Neural cell (in vitro differentiated cells): ENCODE data around the gene SLC44A4. TPM values are rescaled to one million over a fixed set of nuclear protein-coding genes. Genes with fewer than 3 reads are reported as not detected.

Source experiments
- H2AFZ ChIP-seq: fragments of 200-600, 300-800 bp; sonication (generic), shearing (Covaris generic); 2 replicates; pipeline ENCODE4 v1.6.0; 2014; ENCODE audit warnings: low read depth, mild to moderate bottlenecking, antibody characterized with exemption, low read length, moderate library complexity
- H3F3A ChIP-seq: fragments of 200-600 bp; shearing (Covaris generic); 2 replicates; pipeline ENCODE4 v1.6.1; 2016; ENCODE audit warnings: mild to moderate bottlenecking, moderate library complexity, mixed read lengths, antibody characterized with exemption, low read length; ENCODE audit not compliant: insufficient read depth, poor library complexity, severe bottlenecking
- H3K27ac ChIP-seq: fragments of 200-600, 300-800 bp; sonication (generic), shearing (Covaris generic); 2 replicates; pipeline ENCODE4 v1.5.1; 2014; ENCODE audit warnings: mild to moderate bottlenecking, low read length, moderate library complexity
- H3K27me3 ChIP-seq: fragments of 300-800, 200-600 bp; sonication (generic), shearing (Covaris generic); 2 replicates; pipeline ENCODE4 v1.6.0; 2014; ENCODE audit warnings: mild to moderate bottlenecking, low read depth, low read length, moderate library complexity; ENCODE audit not compliant: insufficient read depth
- H3K36me3 ChIP-seq: fragments of 300-800, 200-600 bp; sonication (generic), shearing (Covaris generic); 2 replicates; pipeline ENCODE4 v1.5.1; 2014; ENCODE audit warnings: mild to moderate bottlenecking, antibody characterized with exemption, low read length, moderate library complexity; ENCODE audit not compliant: insufficient read depth
- H3K4me2 ChIP-seq: fragments of 300-800, 200-600 bp; sonication (generic), shearing (Covaris generic); 2 replicates; pipeline ENCODE4 v1.6.0; 2014; ENCODE audit warnings: mild to moderate bottlenecking, low read length
- H3K4me3 ChIP-seq: fragments of 300-800, 200-600 bp; sonication (generic), shearing (Covaris generic); 2 replicates; pipeline ENCODE4 v1.5.1; 2014; ENCODE audit warnings: mild to moderate bottlenecking, low read length, moderate library complexity
- H3K79me2 ChIP-seq: fragments of 200-600 bp; shearing (Covaris generic); replicated peaks from 2 replicates; pipeline ENCODE4 v1.6.0; 2014; ENCODE audit warnings: mild to moderate bottlenecking, low read length, moderate library complexity; ENCODE audit not compliant: insufficient read depth
- H3K9ac ChIP-seq: fragments of 300-800, 200-600 bp; sonication (generic), shearing (Covaris generic); 2 replicates; pipeline ENCODE4 v1.6.1; 2016; ENCODE audit warnings: mild to moderate bottlenecking, low read length, mixed read lengths
- H3K9me2 ChIP-seq: fragments of 200-600 bp; shearing (Covaris generic); 2 replicates; pipeline ENCODE4 v1.6.1; 2016; ENCODE audit warnings: mild to moderate bottlenecking, low read length, mixed read lengths; ENCODE audit not compliant: insufficient read depth
- H3K9me3 ChIP-seq: fragments of 200-600, 300-800 bp; sonication (generic), shearing (Covaris generic); 2 replicates; pipeline ENCODE4 v1.6.1; 2016; ENCODE audit warnings: mild to moderate bottlenecking, mixed run types, low read length, moderate library complexity, mixed read lengths
- H4K20me1 ChIP-seq: fragments of 200-600 bp; shearing (Covaris generic); 2 replicates; pipeline ENCODE4 v1.6.1; 2016; ENCODE audit warnings: mild to moderate bottlenecking, mixed run types; ENCODE audit not compliant: insufficient read depth
- EP300 ChIP-seq: fragments of 450-650 bp; conservative IDR thresholded peaks from 2 replicates; pipeline ENCODE4 v1.6.1; 2014; ENCODE audit warnings: antibody characterized with exemption, mild to moderate bottlenecking, moderate library complexity; ENCODE audit not compliant: poor library complexity, severe bottlenecking
- EZH2 ChIP-seq: fragments of 200-600, 300-800 bp; shearing (Covaris generic), sonication (generic); IDR thresholded peaks from 2 replicates; pipeline ENCODE4 v1.6.1; 2014; ENCODE audit warnings: antibody characterized with exemption, low read length, borderline replicate concordance, mild to moderate bottlenecking; ENCODE audit not compliant: insufficient read depth, poor library complexity, severe bottlenecking
- MXI1 ChIP-seq: fragments of 450-650 bp; conservative IDR thresholded peaks from 2 replicates; pipeline ENCODE4 v1.6.1; 2014; ENCODE audit warnings: antibody characterized with exemption, mild to moderate bottlenecking; ENCODE audit not compliant: poor library complexity, severe bottlenecking
- POLR2AphosphoS5 ChIP-seq: IDR thresholded peaks from 2 replicates; pipeline ENCODE4 v1.6.1; 2012
- RAD21 ChIP-seq: fragments of 450-650 bp; conservative IDR thresholded peaks from 2 replicates; pipeline ENCODE4 v1.6.1; 2014; ENCODE audit warnings: antibody characterized with exemption, mild to moderate bottlenecking, moderate library complexity
- REST ChIP-seq: IDR thresholded peaks from 2 replicates; pipeline ENCODE4 v1.6.1; 2012; ENCODE audit warnings: borderline replicate concordance
- SMC3 ChIP-seq: fragments of 450-650 bp; conservative IDR thresholded peaks from 2 replicates; pipeline ENCODE4 v1.6.1; 2014; ENCODE audit warnings: antibody characterized with exemption, mild to moderate bottlenecking, moderate library complexity; ENCODE audit not compliant: poor library complexity
- TAF1 ChIP-seq: IDR thresholded peaks from 2 replicates; pipeline ENCODE4 v1.6.1; 2012; ENCODE audit warnings: low read depth
- polyA plus RNA-seq: library from polyadenylated mRNA; depleted of rRNA; stranded (reverse); fragments of >200 nt; gene quantifications from 2 replicates; pipeline ENCODE4 v1.2.3, GENCODE V29; 2014
- TF ChIP-seq, protein P1 (sequence below): fragments of 450-650 bp; IDR thresholded peaks from 2 replicates; pipeline ENCODE4 v1.5.1; 2014; ENCODE audit warnings: antibody characterized with exemption, mild to moderate bottlenecking, moderate library complexity; ENCODE audit not compliant: poor library complexity, severe bottlenecking

The SLC44A4 gene
- polyA plus RNA-seq, 1 donor from 2014 or later: 0.09 TPM

DNA sequence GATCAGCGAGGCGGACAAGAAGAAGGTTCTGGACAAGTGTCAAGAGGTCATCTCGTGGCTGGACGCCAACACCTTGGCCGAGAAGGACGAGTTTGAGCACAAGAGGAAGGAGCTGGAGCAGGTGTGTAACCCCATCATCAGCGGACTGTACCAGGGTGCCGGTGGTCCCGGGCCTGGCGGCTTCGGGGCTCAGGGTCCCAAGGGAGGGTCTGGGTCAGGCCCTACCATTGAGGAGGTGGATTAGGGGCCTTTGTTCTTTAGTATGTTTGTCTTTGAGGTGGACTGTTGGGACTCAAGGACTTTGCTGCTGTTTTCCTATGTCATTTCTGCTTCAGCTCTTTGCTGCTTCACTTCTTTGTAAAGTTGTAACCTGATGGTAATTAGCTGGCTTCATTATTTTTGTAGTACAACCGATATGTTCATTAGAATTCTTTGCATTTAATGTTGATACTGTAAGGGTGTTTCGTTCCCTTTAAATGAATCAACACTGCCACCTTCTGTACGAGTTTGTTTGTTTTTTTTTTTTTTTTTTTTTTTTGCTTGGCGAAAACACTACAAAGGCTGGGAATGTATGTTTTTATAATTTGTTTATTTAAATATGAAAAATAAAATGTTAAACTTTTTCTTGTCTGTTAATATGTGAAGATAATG is 49.0 kb downstream of the SLC44A4 start:
- H3K79me2 ChIP-seq: peaks cover 26% of the 10 kb centered on the region
- peak overlapping the region; percentile 84 for H3K4me2 ChIP-seq
- H3K27ac ChIP-seq: peak overlapping the region; percentile 49
- peak overlapping the region; percentile 51 for H2AFZ ChIP-seq
- H3K9me3 ChIP-seq: no peaks in the 10 kb centered on the region
- H3F3A ChIP-seq: peaks cover 3% of the 10 kb centered on the region
- H3K36me3 ChIP-seq: no peaks in the 10 kb centered on the region
- H3K9me2 ChIP-seq: no peaks in the 10 kb centered on the region
- TF ChIP-seq RAD21 (peak; percentile 78), TAF1 (no peak), POLR2AphosphoS5 (no peak), EZH2 (no peak), REST (no peak), EP300 (no peak), MXI1 (peak; percentile 41), SMC3 (peak; percentile 79)
- TF ChIP-seq, protein P1, sequence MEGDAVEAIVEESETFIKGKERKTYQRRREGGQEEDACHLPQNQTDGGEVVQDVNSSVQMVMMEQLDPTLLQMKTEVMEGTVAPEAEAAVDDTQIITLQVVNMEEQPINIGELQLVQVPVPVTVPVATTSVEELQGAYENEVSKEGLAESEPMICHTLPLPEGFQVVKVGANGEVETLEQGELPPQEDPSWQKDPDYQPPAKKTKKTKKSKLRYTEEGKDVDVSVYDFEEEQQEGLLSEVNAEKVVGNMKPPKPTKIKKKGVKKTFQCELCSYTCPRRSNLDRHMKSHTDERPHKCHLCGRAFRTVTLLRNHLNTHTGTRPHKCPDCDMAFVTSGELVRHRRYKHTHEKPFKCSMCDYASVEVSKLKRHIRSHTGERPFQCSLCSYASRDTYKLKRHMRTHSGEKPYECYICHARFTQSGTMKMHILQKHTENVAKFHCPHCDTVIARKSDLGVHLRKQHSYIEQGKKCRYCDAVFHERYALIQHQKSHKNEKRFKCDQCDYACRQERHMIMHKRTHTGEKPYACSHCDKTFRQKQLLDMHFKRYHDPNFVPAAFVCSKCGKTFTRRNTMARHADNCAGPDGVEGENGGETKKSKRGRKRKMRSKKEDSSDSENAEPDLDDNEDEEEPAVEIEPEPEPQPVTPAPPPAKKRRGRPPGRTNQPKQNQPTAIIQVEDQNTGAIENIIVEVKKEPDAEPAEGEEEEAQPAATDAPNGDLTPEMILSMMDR: peak; percentile 78
- H3K4me3 ChIP-seq: peak overlapping the region; percentile 72
- peak overlapping the region; percentile 62 for H3K9ac ChIP-seq
- H3K27me3 ChIP-seq: no peaks in the 10 kb centered on the region
- no peaks in the 10 kb centered on the region for H4K20me1 ChIP-seq

DNA sequence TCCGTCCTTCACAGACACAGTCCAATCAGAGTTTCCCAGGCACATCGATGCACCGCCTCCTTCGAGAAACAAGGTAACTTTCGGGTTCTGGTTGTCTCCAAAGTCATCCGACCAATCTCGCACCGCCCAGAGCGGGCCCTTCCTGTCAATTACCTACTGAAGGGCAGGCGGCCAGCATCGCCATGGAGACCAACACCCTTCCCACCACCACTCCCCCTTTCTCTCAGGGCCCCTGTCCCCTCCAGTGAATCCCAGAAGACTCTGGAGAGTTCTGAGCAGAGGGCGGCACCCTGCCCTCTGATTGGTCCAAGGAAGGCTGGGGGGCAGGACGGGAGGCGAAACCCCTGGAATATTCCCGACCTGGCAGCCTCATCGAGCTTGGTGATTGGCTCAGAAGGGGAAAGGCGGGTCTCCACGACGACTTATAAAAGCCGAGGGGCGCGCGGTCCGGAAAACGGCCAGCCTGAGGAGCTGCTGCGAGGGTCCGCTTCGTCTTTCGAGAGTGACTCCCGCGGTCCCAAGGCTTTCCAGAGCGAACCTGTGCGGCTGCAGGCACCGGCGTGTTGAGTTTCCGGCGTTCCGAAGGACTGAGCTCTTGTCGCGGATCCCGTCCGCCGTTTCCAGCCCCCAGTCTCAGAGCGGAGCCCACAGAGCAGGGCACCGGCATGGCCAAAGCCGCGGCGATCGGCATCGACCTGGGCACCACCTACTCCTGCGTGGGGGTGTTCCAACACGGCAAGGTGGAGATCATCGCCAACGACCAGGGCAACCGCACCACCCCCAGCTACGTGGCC is 51.3 kb downstream of the SLC44A4 start, which contains the start of gene HSPA1B:
TSS of gene HSPA1B (plus strand) at position 453 of the 794 bp plus-strand sequence. CDS start at position 666, 213 bp downstream.
- Histone ChIP-seq H3K4me2 (peak within 1 kb of the TSS; percentile 89), H2AFZ (peak within 1 kb of the TSS; percentile 69), H3K36me3 (no peaks in the 10 kb centered on the region)

More for the DNA sequence above, 51.3 kb downstream of the SLC44A4 start, which contains the start of gene HSPA1B:
- H3K4me3 ChIP-seq: peak within 1 kb of the TSS; percentile 69
- H3K9ac ChIP-seq: peak within 1 kb of the TSS; percentile 70
- no peaks in the 10 kb centered on the region for H3K27me3 ChIP-seq
- H3K9me3 ChIP-seq: no peaks in the 10 kb centered on the region
- H4K20me1 ChIP-seq: no peaks in the 10 kb centered on the region
- no peaks in the 10 kb centered on the region for H3K9me2 ChIP-seq
- TF ChIP-seq POLR2AphosphoS5: peak; percentile 99
- TF ChIP-seq SMC3: peak; percentile 19
- TF ChIP-seq REST: peak; percentile 77
- TF ChIP-seq, protein P1: no peak
- no peak for TF ChIP-seq EP300
- TF ChIP-seq TAF1: peak; percentile 86
- TF ChIP-seq MXI1: peak; percentile 69
- no peak for TF ChIP-seq RAD21
- H3F3A ChIP-seq: peaks cover 3% of the 10 kb centered on the region
- H3K79me2 ChIP-seq: peaks cover 26% of the 10 kb centered on the region
- peak within 1 kb of the TSS; percentile 80 for H3K27ac ChIP-seq
